ENCODE measurements around the gene LUZP4.

The LUZP4 gene

GRCh38 chrX:115318139-115318538 is 28.6 kb downstream of the LUZP4 start:
- no peak for TF ChIP-seq REST (IDR thresholded peaks at IDR 0.05; ENCODE audit: insufficient read depth in 1 of 2, low read depth in 2 of 2, low read length in 2 of 2)
- TF ChIP-seq TAF1 (IDR thresholded peaks at IDR 0.05; ENCODE audit: borderline replicate concordance, insufficient read depth, low read length), result no peak
- no peak for TF ChIP-seq POLR2AphosphoS5 (IDR thresholded peaks at IDR 0.05; ENCODE audit: low read depth, low read length)
- no peak for TF ChIP-seq FOXP2 (optimal IDR thresholded peaks at IDR 0.05; ENCODE audit: borderline replicate concordance, extremely low read depth, extremely low read length, insufficient read depth)
- no peak for TF ChIP-seq SIN3A (IDR thresholded peaks at IDR 0.05; ENCODE audit: borderline replicate concordance, insufficient read depth, low read length)

GRCh38 chrX:115322375-115322774 is 32.9 kb downstream of the LUZP4 start:
- no peak for TF ChIP-seq TAF1 (IDR thresholded peaks at IDR 0.05; ENCODE audit: borderline replicate concordance, insufficient read depth, low read length)
- TF ChIP-seq POLR2AphosphoS5 (IDR thresholded peaks at IDR 0.05; ENCODE audit: low read depth, low read length), result no peak
- no peak for TF ChIP-seq FOXP2 (optimal IDR thresholded peaks at IDR 0.05; ENCODE audit: borderline replicate concordance, extremely low read depth, extremely low read length, insufficient read depth)
- TF ChIP-seq SIN3A (IDR thresholded peaks at IDR 0.05; ENCODE audit: borderline replicate concordance, insufficient read depth, low read length), result no peak
- TF ChIP-seq REST (IDR thresholded peaks at IDR 0.05; ENCODE audit: insufficient read depth in 1 of 2, low read depth in 2 of 2, low read length in 2 of 2), result no peak

GRCh38 chrX:115324194-115324593 is 34.7 kb downstream of the LUZP4 start:
- no peak for TF ChIP-seq REST (IDR thresholded peaks at IDR 0.05; ENCODE audit: insufficient read depth in 1 of 2, low read depth in 2 of 2, low read length in 2 of 2)
- no peak for TF ChIP-seq TAF1 (IDR thresholded peaks at IDR 0.05; ENCODE audit: borderline replicate concordance, insufficient read depth, low read length)
- TF ChIP-seq POLR2AphosphoS5 (IDR thresholded peaks at IDR 0.05; ENCODE audit: low read depth, low read length), result no peak
- TF ChIP-seq SIN3A (IDR thresholded peaks at IDR 0.05; ENCODE audit: borderline replicate concordance, insufficient read depth, low read length), result no peak
- no peak for TF ChIP-seq FOXP2 (optimal IDR thresholded peaks at IDR 0.05; ENCODE audit: borderline replicate concordance, extremely low read depth, extremely low read length, insufficient read depth)

- TF ChIP-seq SIN3A (IDR thresholded peaks at IDR 0.05; ENCODE audit: borderline replicate concordance, insufficient read depth, low read length) (no peak), FOXP2 (optimal IDR thresholded peaks at IDR 0.05; ENCODE audit: borderline replicate concordance, extremely low read depth, extremely low read length, insufficient read depth) (no peak), POLR2AphosphoS5 (IDR thresholded peaks at IDR 0.05; ENCODE audit: low read depth, low read length) (no peak), TAF1 (IDR thresholded peaks at IDR 0.05; ENCODE audit: borderline replicate concordance, insufficient read depth, low read length) (no peak), REST (IDR thresholded peaks at IDR 0.05; ENCODE audit: insufficient read depth in 1 of 2, low read depth in 2 of 2, low read length in 2 of 2) (no peak)
These were observed 41.1 kb downstream of the LUZP4 start for GRCh38 chrX:115330498-115331168.
